ENCODE data around the gene INTS13.
"Not testable (repeated sequence)": the region's sequence is repeated elsewhere in the genome, so short reads cannot be mapped to it uniquely, and the experiment has no call there.

The INTS13 gene

DNA sequence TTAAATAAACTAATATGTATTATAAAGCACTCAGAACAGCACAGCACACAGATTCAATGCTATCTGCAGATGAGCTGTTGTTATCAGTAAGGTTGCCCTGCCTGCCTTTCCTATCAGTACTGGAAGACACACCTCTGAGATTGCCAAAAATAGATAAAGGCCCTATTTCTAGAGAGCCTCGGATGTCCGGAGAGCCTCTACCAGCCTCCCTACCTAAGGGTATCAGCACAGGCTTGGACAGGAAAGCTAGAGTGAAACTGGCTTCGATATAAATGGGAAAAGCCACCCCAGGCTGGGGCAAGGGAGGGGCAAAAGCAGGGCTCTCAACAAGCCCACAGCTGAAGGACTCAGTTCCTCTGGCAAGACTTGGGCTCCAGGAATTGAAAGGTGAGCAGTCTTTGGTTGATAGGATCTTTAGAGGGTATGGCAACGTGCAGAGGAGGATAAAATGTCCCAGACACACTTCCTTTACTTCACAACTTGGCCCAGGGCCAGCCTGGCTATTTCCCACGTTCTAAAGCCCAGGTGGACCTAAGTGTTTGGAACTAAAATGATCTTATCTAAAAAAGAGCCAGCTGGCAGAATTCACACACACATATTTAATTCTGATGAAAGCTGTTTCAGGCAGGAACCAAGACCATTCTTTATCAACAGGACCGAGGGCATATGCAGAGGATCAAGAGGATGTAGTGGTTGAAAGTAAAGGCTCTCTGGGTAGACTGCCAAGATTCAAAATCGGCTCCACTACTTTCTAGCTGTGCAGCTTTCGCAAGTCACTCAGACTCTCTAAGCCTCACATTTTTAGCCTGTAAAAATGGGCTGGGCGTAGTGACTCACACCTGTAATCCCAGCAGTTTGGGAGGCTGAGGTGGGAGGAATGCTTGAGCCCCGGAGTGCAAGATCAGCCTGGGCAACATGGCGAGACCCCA is 67.0 kb downstream of the INTS13 start:
- peak; percentile 28 for DNase-seq (ENCODE audit: low spot score)

- DNase-seq (ENCODE audit: low spot score): no peak
These were observed 67.8 kb downstream of the INTS13 start for GRCh38 chr12:26869908-26870459.

DNA sequence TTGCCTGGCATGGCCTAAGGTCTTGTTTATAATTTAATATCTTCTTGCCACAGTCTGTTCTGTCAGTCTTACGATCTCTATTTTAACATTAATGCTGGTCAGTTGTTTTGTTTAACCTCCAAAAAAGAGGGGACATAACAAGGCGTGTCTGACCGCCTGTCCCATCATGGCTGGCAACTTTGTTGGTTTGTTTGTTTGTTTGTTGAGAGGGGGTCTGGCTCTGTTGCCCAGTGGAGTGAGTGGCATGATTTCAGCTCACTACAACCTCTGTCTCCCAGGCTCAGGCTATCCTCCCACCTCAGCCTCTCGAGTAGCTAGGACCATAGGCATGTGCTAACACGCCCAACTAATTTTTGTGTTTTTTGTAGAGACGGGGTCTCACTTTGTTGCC is 68.7 kb downstream of the INTS13 start:
- no peak for DNase-seq (ENCODE audit: low spot score)

DNA sequence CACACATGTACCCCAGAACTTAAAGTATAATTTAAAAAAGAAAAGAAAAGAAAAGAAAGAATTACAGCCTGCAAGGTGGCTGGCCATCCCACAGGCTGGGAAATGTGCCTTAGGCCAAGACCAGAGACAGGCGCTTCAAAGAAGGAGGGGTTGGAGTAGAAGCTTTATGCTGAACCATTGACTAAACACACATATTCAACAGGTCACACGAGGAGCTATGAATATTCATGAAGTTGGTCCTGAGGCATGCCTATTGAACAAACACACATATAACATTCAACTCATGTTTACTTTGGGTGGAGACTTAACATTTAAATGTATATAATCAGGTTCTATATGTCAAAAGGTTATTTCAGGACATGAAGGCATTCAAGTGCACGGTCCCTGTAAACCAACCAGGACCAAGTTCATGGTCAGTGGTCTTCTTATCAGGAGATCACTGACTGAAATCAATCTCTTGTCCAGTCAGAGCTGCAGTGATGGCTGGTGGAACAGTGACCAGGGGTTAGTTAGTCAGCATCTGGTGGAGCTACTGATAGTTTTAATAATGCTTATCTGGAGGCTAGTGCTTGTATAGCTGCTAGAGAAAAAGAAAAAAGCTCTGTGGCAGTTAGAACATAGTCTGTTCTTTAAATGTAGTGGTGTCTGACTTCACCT is 69.2 kb downstream of the INTS13 start:
- no peak for DNase-seq (ENCODE audit: low spot score)

DNA sequence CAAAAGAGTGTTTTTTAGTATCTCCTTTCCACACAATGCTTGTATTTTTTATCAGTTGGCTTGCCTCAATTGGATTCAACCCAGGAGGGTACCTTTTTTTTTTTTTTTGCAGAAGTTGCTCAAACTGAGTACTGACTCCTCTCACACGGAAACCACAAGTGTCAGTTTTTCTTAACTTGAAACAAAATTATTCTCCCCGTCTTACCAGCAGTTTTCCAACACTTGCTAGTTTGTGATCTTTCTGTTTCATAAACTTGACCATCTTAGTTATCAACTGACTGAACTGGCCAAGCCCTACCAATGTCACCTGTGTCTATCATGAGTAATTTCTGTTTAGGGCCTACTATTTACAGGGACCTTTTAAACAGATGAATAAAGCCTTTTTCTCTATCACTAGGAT is 70.7 kb downstream of the INTS13 start:
- DNase-seq (ENCODE audit: low spot score): no peak

- DNase-seq (ENCODE audit: low spot score): no peak
These were observed 74.3 kb downstream of the INTS13 start for GRCh38 chr12:26863515-26863914.

- not testable (repeated sequence) for DNase-seq (ENCODE audit: low spot score)
These were observed 75.0 kb downstream of the INTS13 start for GRCh38 chr12:26862787-26863186.

DNA sequence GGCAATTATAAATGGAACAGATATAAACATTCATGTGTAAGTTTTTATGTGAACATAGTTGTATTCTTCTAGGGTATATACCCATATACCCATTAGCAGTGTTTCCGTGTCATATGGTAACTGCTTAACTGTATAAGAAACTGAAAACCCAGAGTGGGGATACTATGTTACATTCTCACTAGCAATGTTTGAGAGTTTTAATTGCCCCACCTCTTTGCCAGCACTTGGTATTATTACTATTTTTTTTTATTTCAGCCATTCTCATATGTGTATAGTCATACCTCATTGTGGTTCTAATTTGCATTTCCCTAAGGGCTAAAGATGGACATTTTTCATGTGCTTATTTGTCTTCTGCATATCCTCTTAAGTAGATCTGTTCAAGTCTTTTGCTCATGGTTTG is 76.1 kb downstream of the INTS13 start:
- no peak for DNase-seq (ENCODE audit: low spot score)

- no peak for DNase-seq (ENCODE audit: low spot score)
These were observed 80.2 kb downstream of the INTS13 start for GRCh38 chr12:26857465-26858176.

DNA sequence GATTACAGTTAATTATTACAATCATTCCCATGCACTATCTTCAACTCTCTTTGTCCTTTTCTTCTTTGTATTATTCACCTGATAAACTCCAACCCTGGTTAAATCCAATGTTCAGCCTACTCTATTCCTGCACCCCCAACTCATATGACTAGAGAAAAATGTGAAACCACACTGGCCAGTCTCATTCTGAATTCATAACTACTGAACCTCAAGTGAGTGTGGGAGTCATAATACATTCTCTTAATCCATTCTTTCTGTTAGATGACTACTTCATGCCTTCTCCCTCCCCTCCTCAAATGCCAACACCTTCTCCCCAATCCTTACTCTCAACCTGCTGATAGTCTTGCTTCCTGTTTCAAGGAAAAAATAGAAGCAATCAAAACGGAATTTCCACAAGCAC is 82.4 kb downstream of the INTS13 start:
- no peak for DNase-seq (ENCODE audit: low spot score)

All from AG08396 (cell line).